HFF-Myc (cell line): ENCODE results near the gene AFAP1.

Experiments used
- DNase-seq: peaks from one replicate; pipeline ENCODE4 v3.0.0-alpha.2; 2011; ENCODE audit warnings: low read depth; ENCODE audit errors: extremely low read depth
- H3K4me3 ChIP-seq: replicated peaks from 2 replicates; pipeline ENCODE4 v1.5.1; 2011; ENCODE audit warnings: low read depth, mild to moderate bottlenecking, control low read depth, low read length
- TF ChIP-seq, protein P1 (sequence below): IDR thresholded peaks from 2 replicates; pipeline ENCODE4 v1.5.1; 2012; ENCODE audit warnings: mild to moderate bottlenecking, low read depth, low read length, control low read depth; ENCODE audit errors: missing control alignments

Gene AFAP1, protein sequence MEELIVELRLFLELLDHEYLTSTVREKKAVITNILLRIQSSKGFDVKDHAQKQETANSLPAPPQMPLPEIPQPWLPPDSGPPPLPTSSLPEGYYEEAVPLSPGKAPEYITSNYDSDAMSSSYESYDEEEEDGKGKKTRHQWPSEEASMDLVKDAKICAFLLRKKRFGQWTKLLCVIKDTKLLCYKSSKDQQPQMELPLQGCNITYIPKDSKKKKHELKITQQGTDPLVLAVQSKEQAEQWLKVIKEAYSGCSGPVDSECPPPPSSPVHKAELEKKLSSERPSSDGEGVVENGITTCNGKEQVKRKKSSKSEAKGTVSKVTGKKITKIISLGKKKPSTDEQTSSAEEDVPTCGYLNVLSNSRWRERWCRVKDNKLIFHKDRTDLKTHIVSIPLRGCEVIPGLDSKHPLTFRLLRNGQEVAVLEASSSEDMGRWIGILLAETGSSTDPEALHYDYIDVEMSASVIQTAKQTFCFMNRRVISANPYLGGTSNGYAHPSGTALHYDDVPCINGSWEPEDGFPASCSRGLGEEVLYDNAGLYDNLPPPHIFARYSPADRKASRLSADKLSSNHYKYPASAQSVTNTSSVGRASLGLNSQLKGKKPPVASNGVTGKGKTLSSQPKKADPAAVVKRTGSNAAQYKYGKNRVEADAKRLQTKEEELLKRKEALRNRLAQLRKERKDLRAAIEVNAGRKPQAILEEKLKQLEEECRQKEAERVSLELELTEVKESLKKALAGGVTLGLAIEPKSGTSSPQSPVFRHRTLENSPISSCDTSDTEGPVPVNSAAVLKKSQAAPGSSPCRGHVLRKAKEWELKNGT

DNA sequence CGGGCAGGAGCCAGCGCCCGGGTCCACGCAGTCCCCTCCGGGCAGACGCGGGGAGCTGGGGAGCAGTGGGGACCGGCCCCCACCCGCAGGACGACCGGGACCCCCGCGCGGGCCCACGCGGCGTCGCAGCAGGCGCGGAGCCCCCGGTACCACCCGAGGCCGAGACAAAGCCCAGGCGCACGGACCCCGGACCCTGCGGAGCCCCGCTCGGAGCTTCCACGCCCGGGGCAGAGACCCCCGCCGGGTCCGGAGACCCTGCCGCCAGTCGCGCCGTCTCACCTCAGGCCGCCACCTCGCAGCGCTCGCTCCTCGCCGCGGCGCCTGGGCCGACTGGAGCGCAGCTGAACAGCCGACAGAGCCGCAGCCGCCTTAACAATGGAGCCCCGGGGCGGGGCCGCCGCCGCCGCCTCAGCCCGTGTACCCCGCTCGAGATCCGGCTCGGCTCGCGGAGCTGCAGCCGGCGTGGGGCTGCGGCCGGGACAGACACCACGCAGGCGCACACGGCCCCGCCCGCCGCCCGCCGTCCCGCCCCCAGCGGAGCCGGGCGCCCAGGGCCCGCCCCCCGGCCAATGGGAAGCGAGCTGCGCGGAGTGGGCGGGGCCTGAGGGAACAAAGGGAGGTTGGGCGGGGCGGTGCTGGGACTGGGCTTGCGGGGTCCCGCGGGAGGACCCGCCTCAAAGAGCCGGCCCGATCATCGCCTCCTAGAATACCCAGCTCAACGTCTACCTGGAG, at the start of gene AFAP1:
Gene AFAP1 (minus strand): TSS at position 485 of the 732 bp plus-strand sequence. CDS start 67,783 bp downstream, outside the sequence.
- TF ChIP-seq, protein P1, sequence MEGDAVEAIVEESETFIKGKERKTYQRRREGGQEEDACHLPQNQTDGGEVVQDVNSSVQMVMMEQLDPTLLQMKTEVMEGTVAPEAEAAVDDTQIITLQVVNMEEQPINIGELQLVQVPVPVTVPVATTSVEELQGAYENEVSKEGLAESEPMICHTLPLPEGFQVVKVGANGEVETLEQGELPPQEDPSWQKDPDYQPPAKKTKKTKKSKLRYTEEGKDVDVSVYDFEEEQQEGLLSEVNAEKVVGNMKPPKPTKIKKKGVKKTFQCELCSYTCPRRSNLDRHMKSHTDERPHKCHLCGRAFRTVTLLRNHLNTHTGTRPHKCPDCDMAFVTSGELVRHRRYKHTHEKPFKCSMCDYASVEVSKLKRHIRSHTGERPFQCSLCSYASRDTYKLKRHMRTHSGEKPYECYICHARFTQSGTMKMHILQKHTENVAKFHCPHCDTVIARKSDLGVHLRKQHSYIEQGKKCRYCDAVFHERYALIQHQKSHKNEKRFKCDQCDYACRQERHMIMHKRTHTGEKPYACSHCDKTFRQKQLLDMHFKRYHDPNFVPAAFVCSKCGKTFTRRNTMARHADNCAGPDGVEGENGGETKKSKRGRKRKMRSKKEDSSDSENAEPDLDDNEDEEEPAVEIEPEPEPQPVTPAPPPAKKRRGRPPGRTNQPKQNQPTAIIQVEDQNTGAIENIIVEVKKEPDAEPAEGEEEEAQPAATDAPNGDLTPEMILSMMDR, result no peak
- no peak for DNase-seq
- peak within 1 kb of the TSS; percentile 94 for H3K4me3 ChIP-seq

- TF ChIP-seq, protein P1, result no peak
- DNase-seq, result no peak
These were observed 48.8 kb upstream of the AFAP1 start for GRCh38 chr4:7988437-7988836.

GRCh38 chr4:7987148-7987989, 47.7 kb upstream of the AFAP1 start:
- no peak for DNase-seq
- TF ChIP-seq, protein P1, result peak; percentile 86

More at GRCh38 chr4:7988437-7988836, 48.8 kb upstream of the AFAP1 start:
- H3K4me3 ChIP-seq, result no peak overlapping the region

DNA sequence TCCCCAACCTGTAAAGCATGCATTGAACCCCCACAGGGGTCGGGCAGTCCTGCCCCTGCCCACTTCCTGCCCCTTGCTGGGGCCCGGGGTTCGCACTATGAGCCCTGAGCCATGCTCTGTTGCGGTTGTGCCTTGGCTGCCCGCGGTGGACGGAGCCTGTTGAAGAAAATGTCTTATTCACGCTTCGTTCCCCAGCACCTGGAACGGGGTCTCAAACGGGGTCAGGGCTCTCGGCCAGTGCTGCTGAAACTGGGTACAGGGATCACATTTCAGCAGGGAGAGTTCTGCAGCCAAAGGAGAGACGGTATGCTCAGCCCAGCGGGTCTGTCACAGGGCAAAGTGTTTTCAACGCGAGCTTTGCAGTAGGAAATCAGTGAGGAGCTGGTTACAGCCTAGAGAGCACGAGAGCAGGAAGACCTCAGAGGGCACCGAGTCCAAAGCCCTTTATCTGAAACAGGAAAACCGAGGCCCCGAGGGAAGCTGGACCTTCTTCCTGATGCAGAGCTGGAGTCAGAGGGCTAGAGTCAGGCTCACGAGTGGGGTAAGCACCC, 46.3 kb upstream of the AFAP1 start:
- TF ChIP-seq, protein P1, result no peak
- no peak for DNase-seq
- H3K4me3 ChIP-seq, result no peak overlapping the region

More at GRCh38 chr4:7987148-7987989, 47.7 kb upstream of the AFAP1 start:
- H3K4me3 ChIP-seq, result no peak overlapping the region

GRCh38 chr4:7985072-7985471, 45.4 kb upstream of the AFAP1 start:
- no peak for DNase-seq
- H3K4me3 ChIP-seq, result no peak overlapping the region
- TF ChIP-seq, protein P1, result no peak
